Left forelimb (tissue), 1 donor: ENCODE data around the gene TMEM163.

Source experiments
- DNase-seq: peaks from one replicate; pipeline ENCODE4 v3.0.0-alpha.2; 2018; ENCODE audit warnings: low spot score

The TMEM163 gene

DNA sequence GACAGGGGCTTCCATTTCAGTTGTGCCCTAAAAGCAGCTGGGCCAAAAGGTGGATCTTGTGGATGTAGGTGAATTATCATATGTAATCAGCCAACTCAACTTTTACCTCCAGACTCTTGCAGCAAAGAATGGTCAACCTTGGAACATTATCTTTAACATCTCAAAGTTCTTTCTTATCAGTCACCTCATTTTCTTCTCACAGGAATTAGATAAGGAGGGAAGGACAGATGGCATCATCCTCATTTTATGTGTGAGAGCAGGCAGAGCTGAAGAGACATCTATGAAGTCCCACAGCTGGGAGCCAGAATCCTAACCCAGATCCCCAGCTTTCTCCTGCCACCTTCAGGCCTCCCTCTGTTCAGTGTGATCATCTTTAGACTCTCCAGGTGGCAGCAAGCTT is 282.9 kb downstream of the TMEM163 start:
- no peak for DNase-seq

GRCh38 chr2:134435505-134435904 is 283.3 kb downstream of the TMEM163 start:
- DNase-seq, result no peak

DNA sequence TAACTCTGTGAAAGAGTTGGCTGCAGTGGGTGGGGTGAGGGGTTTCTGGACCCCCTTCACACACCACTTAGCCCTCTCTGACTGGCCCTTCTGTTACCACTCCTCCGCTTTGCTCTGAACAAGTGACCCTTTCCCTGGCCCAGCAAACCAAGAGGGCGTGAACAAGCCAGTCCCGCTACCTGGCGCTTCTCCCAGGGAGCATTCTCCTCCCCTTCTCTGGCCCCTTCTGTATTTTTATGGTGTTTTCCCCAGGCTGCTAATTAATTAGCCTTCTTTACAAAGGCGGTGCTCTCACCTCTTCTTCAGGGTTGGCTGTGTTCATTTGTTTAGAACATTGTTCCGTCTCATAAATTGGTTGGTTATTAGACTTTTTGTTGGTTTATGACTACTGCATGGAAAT is 284.8 kb downstream of the TMEM163 start:
- no peak for DNase-seq

GRCh38 chr2:134433469-134433868 is 285.3 kb downstream of the TMEM163 start:
- DNase-seq, result no peak

GRCh38 chr2:134432435-134432883 is 286.3 kb downstream of the TMEM163 start:
- no peak for DNase-seq

DNA sequence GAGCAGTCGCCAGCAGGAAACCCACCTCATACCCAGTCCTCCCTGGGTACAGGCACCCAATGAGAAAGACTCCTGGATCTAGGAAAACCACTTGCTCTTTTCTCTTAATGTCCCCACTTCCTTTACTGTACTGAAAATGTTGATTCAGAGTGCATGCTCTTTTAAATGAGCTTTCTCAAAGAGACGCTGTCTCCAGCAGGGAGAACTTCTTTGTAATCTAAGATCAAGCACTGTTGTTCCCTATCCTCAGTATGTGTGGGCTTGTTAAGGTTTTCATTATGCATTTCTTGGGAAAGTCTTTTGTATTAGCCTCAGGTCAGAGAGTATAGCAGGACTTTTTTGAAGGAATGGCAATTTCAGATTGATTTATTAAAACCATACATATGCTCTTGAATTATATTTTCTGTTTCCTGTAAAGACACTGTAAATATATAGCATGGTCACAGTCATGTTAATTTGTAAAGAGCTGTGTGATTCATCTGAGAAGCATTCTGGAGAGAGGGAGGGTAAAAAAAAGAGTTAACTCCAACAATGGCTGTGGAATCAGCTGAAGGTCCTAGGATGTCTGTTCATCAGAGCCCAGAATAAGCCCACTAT is 286.9 kb downstream of the TMEM163 start:
- no peak for DNase-seq

DNA sequence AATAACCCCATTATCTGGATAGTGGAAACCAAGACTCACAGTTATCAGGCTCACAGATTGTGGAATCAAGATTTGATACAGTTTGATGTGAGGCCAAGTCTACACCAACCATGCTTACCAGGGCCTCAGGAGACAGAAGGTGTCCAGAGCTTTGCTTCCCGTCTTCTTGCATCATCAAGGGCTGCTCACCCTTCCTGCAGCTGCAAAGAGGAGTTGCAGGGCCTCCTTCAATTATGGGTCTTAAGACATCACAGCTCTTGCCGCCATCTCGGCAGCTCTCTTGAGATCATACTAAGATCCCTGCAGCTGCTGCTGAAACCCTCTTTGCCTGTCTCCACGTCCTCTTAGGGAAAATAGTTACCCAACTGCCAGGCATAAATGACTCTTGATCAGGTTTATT is 288.9 kb downstream of the TMEM163 start:
- no peak for DNase-seq

GRCh38 chr2:134426721-134427120 is 292.1 kb downstream of the TMEM163 start:
- no peak for DNase-seq

DNA sequence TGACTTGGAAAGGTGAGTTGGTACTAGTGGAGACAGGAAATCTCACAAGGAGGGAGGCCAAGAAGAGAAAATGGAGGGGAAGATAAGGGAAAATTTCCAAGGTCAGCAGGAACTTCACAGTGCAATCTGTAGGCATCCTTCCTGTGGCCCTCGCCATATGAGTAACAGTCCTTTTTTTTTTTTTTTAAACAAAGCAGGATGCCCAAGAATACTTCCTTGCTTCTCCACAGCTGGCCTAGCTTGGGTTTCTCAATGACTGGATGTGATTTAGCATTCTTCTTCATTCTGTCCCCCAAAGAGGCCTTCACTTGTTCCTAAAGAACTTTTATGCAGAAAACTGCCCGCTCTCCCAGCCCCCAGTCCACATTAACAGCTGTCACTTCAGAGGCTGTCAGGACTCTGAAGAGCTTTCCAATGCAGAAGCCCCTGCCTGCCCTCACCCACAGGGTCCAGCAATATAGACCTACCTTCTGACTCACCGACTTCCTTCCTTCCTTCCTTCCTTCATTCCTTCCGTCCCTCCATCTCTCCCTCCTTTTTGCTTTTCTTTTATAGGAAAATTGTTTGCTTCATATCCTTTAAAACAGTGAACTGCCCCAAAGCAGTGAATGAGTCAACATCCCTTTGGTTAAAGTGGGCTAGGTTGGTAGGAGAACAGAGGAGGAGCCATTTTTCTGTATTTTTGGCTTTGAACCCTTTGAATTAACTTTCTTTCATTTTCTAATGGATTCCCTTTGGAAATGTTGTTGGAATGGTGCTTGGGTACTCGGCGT is 292.9 kb downstream of the TMEM163 start:
- DNase-seq, result no peak

- no peak for DNase-seq
Measured at GRCh38 chr2:134421556-134422328, 297.1 kb downstream of the TMEM163 start.

DNA sequence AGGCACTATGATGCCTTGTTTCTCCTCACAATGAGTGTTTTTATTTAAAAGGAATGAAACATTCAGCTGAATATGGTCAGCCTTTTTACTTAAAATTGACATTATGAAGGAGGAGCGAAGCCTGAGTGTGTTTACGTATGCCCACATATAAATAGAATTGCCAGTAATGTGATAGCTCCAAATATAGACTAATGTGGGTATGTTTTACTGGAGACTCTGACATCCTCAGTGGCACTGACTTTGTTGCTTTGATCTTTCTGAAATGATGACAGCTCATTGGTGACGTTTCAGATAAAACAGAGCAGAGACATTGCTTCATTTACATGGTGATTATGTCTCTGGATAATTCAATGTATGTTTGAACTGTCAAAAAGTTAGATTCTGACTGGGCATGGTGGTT is 297.9 kb downstream of the TMEM163 start:
- DNase-seq, result no peak

- no peak for DNase-seq
Measured at GRCh38 chr2:134420259-134420658, 298.5 kb downstream of the TMEM163 start.

DNA sequence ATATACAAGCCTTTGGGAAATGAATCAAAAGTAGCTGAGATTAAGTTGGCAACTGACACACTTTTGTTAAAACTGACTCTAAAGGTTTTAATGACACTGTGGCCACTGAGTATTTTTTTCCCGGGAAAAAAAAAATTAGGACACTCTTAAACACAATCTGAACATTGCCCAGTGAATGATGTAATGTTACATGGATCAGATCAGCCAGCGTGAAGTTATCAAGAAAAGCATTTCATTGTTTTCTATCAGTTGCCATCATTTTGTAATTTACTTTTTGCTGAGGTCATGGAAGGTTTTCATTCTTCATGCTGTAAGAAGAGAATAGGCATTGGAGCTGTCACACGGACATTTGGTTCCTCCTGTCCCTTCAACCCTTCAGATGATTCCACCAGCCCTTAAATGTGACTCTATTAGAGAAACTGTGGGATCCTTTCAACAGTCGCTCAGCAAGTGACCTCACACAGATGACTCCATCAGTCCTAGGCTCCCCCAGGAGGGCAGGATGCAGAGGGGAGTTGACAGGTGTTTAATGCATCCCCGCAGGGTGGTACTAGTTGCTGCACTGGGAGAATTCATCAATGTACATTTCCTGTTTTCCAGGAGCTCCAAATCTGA is 300.7 kb downstream of the TMEM163 start:
- no peak for DNase-seq

GRCh38 chr2:134416637-134417036 is 302.2 kb downstream of the TMEM163 start:
- DNase-seq, result no peak

DNA sequence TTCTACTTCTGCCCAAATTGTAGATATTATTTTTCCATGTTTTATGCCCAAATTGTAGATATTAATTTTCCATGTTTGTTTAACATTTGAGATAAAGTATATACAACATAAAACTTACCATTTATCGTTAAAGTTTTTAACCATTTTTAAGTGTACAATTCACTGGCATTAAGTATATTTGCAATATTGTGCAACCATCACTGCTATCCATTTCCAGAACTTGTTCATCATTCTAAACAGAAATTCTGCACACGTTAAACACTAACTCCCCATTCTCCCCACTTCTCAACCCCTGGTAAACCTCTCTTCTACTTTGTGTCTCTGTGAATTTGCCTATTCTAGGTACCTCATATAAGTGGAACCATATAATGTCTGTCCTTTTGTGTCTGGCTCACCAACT is 302.8 kb downstream of the TMEM163 start:
- no peak for DNase-seq

DNA sequence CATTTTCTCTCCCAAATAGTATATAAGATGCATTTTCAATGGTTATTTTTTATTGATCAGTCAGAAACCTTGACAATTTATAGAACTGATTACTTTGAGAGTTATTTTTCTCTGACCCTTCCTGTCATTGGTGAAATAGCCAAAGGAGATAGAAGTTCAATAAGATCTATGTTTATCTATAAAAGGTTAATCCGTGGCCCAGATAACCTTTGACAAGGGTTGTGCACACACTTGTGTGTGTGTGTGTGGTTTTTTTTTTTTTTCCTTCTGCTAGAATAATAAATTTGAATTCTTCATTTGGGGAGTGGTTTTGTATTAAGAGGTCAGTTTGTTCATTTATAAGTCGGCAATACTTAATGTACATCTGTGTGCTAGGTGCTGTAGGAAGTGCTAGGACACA is 304.9 kb downstream of the TMEM163 start:
- DNase-seq, result no peak

DNA sequence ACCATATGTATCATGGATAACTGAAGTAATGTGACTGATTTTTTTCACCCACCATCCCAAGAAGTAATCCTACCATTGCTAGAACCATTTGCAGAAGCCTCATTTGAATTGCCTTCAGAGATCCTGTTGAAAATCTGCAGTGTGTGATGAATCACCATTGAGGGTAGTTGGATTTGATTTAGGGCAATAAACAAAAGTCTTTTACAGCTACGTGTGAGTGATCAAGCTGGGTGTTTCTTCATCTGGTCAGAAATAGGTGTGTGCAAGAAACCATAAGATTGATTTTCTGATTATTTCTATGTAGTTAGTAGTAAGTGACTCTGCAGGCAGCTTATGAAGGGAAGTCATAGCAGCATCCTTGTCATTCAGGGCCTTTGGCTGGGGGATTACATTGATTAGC is 305.4 kb downstream of the TMEM163 start:
- DNase-seq, result no peak

DNA sequence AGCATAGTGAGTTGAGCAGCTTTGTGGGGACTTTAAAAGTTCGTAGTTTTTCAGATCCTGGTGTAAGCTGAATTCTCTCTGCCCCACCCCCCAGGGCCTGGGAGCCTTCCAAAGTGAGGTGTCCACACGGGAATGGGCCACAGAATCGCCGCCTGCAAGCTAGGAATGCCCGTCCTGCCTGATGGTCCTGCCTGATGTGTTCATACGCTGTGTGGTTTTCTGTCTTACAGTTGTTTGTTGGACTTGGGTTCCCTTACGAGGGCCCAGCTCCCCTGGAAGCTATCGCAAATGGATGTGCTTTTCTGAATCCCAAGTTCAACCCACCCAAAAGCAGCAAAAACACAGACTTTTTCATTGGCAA is 306.2 kb downstream of the TMEM163 start:
- DNase-seq, result no peak

GRCh38 chr2:134411828-134412638 is 306.8 kb downstream of the TMEM163 start:
- peak; percentile 83 for DNase-seq

DNA sequence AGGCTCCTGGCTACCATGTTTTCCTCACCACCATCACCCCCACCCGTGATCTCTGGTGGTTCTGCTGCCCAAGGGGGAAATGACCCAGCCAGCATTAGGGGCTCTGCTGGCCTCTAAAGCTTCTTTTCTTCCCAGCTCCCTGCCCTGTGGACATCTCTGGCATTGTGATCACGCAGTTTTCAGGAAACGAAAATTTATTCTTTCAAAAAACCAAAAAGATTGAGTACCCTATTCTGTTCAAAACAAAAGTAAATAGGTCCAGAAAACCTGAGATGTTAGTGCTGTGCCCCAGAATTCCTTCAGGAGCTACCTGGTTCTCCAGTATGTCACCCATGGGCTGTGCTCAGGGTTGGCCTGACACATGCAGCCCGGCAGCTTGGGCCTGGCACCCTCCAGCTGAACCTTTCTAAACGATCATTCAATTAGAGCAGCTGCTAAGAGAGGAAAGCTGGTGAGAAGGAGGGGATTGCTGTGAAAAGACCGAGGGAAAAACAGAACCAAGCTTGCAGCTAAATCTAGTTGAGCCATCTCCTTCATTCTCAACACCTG is 307.4 kb downstream of the TMEM163 start:
- DNase-seq, result no peak

DNA sequence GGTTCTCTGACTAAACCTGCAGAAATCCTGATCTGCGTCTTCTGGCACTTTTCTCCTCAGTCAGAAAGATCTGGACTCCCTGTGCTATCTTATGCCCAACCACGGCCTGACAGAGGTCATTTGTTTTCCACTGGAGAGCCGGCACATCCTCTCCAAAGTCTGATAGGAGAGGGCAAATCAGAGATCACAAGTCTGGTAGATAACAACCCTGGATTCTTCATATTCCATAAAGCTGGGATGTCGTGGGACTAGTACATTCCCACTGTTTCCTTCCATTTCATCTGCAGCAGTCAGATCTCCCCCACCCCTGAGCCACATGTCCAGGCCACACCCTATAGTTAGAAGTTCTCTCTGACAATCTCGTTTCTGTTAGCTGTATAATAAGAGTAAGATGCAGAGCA is 308.0 kb downstream of the TMEM163 start:
- no peak for DNase-seq

DNA sequence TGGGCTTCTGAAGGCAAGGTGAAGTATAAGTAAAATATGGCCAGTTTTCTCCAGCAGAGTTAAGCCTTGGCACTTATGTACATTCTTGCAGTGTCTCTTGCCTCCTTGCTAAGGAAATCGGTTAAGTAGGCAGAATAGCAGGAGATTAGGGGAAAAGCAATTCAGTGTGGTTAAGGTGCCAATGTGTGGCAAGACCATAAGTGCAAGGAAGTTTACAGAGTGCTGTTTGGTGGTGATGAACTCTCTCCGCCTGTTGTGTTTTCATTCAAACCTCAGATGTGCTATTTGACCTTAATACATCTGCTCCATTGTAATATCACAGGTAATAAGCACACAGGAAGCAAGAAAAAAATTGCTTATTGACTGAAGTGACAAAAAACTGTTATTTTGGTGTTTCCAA is 308.8 kb downstream of the TMEM163 start:
- no peak for DNase-seq
